GM19452 (cell line): ENCODE data around the gene PRPF40B.
A peak's percentile ranks its signal among the peaks of the same experiment; 100 is the strongest.

Source experiments
- ATAC-seq: cut with Tn5 transposase; IDR thresholded peaks from one replicate; pipeline ENCODE4 v1.9.1; 2021; ENCODE audit not compliant: unreplicated experiment

Gene PRPF40B

GRCh38 chr12:49655595-49656236 is 32.4 kb downstream of the PRPF40B start:
- ATAC-seq = no peak

GRCh38 chr12:49658276-49658675 is 34.9 kb downstream of the PRPF40B start:
- ATAC-seq = no peak

GRCh38 chr12:49659753-49660152 is 36.4 kb downstream of the PRPF40B start:
- no peak for ATAC-seq

- ATAC-seq = no peak
Observed at GRCh38 chr12:49661191-49661590, 37.8 kb downstream of the PRPF40B start.

GRCh38 chr12:49661746-49662145 is 38.4 kb downstream of the PRPF40B start:
- no peak for ATAC-seq

- ATAC-seq = peak; percentile 70
Observed at GRCh38 chr12:49662998-49663843, 39.9 kb downstream of the PRPF40B start.

- no peak for ATAC-seq
Observed at GRCh38 chr12:49664167-49664566, 40.8 kb downstream of the PRPF40B start.

- ATAC-seq = peak; percentile 66
Observed at GRCh38 chr12:49664591-49665239, 41.4 kb downstream of the PRPF40B start.

- ATAC-seq = no peak
Observed at GRCh38 chr12:49665384-49665783, 42.0 kb downstream of the PRPF40B start.

- no peak for ATAC-seq
Observed at GRCh38 chr12:49666176-49666575, 42.8 kb downstream of the PRPF40B start.

- ATAC-seq = no peak
Observed at GRCh38 chr12:49667325-49668090, 44.1 kb downstream of the PRPF40B start.

GRCh38 chr12:49669796-49670195 is 46.4 kb downstream of the PRPF40B start:
- ATAC-seq = no peak

GRCh38 chr12:49671031-49671765 is 47.8 kb downstream of the PRPF40B start:
- no peak for ATAC-seq

- ATAC-seq = no peak
Observed at GRCh38 chr12:49672301-49673217, 49.2 kb downstream of the PRPF40B start.

GRCh38 chr12:49673446-49674317 is 50.3 kb downstream of the PRPF40B start:
- no peak for ATAC-seq

- no peak for ATAC-seq
Observed at GRCh38 chr12:49674318-49674981, 51.1 kb downstream of the PRPF40B start.

- no peak for ATAC-seq
Observed at GRCh38 chr12:49675137-49675536, 51.8 kb downstream of the PRPF40B start.

GRCh38 chr12:49678711-49679110 is 55.4 kb downstream of the PRPF40B start:
- ATAC-seq = no peak
